NCI-H2171 (cell line): ENCODE results near the gene INO80C.
A peak's percentile ranks its signal among the peaks of the same experiment; 100 is the strongest.

Source experiments
- DNase-seq: peaks from one replicate; lab custom pipeline; 2025; lab: John Stamatoyannopoulos, UW

The INO80C gene

GRCh38 chr18:35513181-35513936 lies 15.6 kb upstream of the INO80C start:
- DNase-seq = no peak

- no peak for DNase-seq
Observed at GRCh38 chr18:35512761-35513160, 15.0 kb upstream of the INO80C start.

- DNase-seq = no peak
Observed at GRCh38 chr18:35511833-35512232, 14.1 kb upstream of the INO80C start.

GRCh38 chr18:35511428-35511827 lies 13.7 kb upstream of the INO80C start:
- no peak for DNase-seq

- no peak for DNase-seq
Observed at GRCh38 chr18:35510076-35510651, 12.4 kb upstream of the INO80C start.

GRCh38 chr18:35508746-35509338 lies 11.1 kb upstream of the INO80C start:
- DNase-seq = no peak

- no peak for DNase-seq
Observed at GRCh38 chr18:35508030-35508429, 10.3 kb upstream of the INO80C start.

- DNase-seq = no peak
Observed at GRCh38 chr18:35507623-35508022, 9.9 kb upstream of the INO80C start.

- DNase-seq = no peak
Observed at GRCh38 chr18:35507192-35507591, 9.4 kb upstream of the INO80C start.

- no peak for DNase-seq
Observed at GRCh38 chr18:35506024-35506712, 8.4 kb upstream of the INO80C start.

- DNase-seq = no peak
Observed at GRCh38 chr18:35504996-35505395, 7.2 kb upstream of the INO80C start.

GRCh38 chr18:35502052-35502451 lies 4.3 kb upstream of the INO80C start:
- DNase-seq = no peak

GRCh38 chr18:35501369-35501768 lies 3.6 kb upstream of the INO80C start:
- DNase-seq = no peak

- peak; percentile 32 for DNase-seq
Observed at GRCh38 chr18:35500113-35500512, 2.4 kb upstream of the INO80C start.

GRCh38 chr18:35497027-35497369 lies 762 bp downstream of the INO80C start:
- no peak for DNase-seq

GRCh38 chr18:35495536-35496314 lies 2.0 kb downstream of the INO80C start:
- DNase-seq = no peak

GRCh38 chr18:35494251-35495220 lies 3.2 kb downstream of the INO80C start:
- DNase-seq = no peak

GRCh38 chr18:35491700-35492077 lies 6.1 kb downstream of the INO80C start:
- DNase-seq = no peak

- no peak for DNase-seq
Observed at GRCh38 chr18:35490894-35491699, 6.7 kb downstream of the INO80C start.

- DNase-seq = no peak
Observed at GRCh38 chr18:35489913-35490490, 7.8 kb downstream of the INO80C start.
